Measurements from ENCODE around the gene ITPRIP.

The ITPRIP gene

GRCh38 chr10:104324931-104325330 is 13.3 kb downstream of the ITPRIP start:
- no peak for DNase-seq

- no peak for DNase-seq
Observed at GRCh38 chr10:104324221-104324686, 14.0 kb downstream of the ITPRIP start.

GRCh38 chr10:104323760-104324201 is 14.5 kb downstream of the ITPRIP start:
- DNase-seq = no peak

- DNase-seq = no peak
Observed at GRCh38 chr10:104323085-104323484, 15.2 kb downstream of the ITPRIP start.

GRCh38 chr10:104322416-104322782 is 15.9 kb downstream of the ITPRIP start:
- DNase-seq = no peak

- DNase-seq = no peak
Observed at GRCh38 chr10:104321725-104322415, 16.4 kb downstream of the ITPRIP start.

GRCh38 chr10:104321226-104321625 is 17.0 kb downstream of the ITPRIP start:
- no peak for DNase-seq

GRCh38 chr10:104318810-104319741 is 19.2 kb downstream of the ITPRIP start:
- no peak for DNase-seq

GRCh38 chr10:104318326-104318725 is 19.9 kb downstream of the ITPRIP start:
- no peak for DNase-seq

- no peak for DNase-seq
Observed at GRCh38 chr10:104317726-104318299, 20.5 kb downstream of the ITPRIP start.

GRCh38 chr10:104317269-104317710 is 21.0 kb downstream of the ITPRIP start:
- DNase-seq = no peak

- DNase-seq = no peak
Observed at GRCh38 chr10:104316321-104317099, 21.8 kb downstream of the ITPRIP start.

- no peak for DNase-seq
Observed at GRCh38 chr10:104315486-104315921, 22.8 kb downstream of the ITPRIP start.

GRCh38 chr10:104314591-104315485 is 23.4 kb downstream of the ITPRIP start:
- no peak for DNase-seq

GRCh38 chr10:104311184-104311720 is 27.0 kb downstream of the ITPRIP start:
- no peak for DNase-seq

GRCh38 chr10:104309980-104310978 is 28.0 kb downstream of the ITPRIP start:
- peak; percentile 23 for DNase-seq

- DNase-seq = no peak
Observed at GRCh38 chr10:104308439-104308903, 29.8 kb downstream of the ITPRIP start.

- no peak for DNase-seq
Observed at GRCh38 chr10:104307576-104308438, 30.5 kb downstream of the ITPRIP start.

- DNase-seq = no peak
Observed at GRCh38 chr10:104306897-104307296, 31.4 kb downstream of the ITPRIP start.

Measured in NCI-H226 (cell line).